Cortex of kidney (tissue), 1 donor: ENCODE measurements around the gene CHCHD6.

Source experiments
- DNase-seq: peaks from one replicate; lab custom pipeline; 2025; lab: John Stamatoyannopoulos, UW

Gene CHCHD6

DNA sequence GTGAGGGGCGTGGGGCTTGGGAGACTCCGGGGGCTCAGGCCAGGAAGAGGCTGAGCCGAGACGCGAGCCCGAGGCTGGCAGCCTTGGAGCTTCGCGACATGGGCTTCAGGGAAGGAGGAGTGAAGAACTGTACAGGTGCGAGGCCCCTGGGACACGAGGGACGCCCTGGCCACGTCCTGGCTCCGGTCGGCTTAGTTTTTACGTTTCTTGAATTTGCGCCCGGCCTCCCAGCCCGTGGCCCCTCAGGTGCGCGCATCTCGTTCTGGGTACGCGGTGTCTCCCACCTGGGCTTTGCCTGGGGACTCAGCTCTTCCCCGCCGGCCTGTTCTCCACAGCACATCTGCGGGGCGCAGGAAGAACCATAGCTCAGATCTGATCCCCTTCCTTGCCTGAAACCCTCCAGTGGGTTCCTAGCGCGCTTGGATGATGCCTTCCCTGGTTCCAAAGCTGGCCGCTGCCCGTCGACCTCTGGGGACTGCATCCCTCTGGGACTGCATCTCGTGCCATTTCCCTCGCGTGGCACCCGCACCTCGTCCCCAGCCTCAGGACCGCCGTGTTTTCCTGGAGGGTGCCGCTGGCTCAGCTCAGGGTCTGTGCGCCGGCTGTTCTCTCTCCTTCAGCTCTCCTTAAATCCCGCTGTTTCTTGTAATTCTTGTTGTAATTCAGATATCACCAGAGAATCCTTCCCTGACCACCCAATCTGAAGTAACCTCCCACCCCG is 614 bp downstream of the CHCHD6 start:
- DNase-seq, result no peak

DNA sequence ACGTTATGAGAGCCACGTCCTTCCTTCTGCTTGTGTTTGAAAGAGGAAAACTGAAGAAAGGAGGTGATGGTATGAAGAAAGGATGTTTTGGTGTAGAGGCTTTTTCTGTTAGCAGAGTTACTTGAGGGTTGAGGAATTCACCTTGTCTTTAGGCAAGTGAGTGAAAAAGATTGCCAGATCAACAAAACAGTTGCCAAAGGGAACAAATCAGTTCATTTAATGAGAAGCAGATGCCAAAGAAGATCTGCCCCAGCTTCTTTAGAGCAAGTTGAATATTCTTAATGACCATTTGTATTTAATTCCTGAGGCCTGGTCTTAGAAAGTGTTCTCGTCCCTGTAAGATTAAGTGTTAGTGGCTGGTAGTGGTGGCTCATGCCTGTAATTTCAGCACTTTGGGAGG is 2.6 kb downstream of the CHCHD6 start:
- DNase-seq, result no peak

DNA sequence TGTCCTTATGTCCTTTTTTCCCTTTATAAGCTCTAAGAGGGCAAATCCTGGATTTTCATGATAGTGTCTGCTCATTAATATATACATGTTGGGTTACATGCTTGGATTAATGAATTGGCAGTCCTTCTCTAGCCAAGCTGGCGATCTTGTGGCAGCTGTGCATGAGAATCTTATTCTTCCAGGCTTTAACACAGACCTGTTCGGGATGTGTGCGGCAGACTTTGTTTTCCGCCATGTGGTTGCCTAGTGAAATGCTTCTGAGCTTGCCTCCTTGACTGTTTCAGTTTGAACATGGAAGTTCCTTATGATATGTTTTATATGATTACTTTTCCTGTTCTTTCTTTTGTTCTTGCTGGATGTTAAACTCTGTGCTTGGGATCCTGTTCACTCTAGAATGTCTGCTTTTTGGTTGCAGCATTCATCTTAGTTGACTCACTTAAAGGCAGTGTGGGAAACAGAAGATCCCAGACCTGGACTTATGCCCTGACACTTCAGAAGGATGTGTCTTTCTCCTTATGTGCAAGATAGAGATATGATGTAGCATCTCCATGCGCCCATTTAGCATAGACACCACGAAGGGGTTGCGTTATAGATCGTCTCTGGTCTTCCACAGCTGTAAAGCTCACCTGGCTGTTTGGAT is 7.2 kb downstream of the CHCHD6 start:
- DNase-seq, result no peak

DNA sequence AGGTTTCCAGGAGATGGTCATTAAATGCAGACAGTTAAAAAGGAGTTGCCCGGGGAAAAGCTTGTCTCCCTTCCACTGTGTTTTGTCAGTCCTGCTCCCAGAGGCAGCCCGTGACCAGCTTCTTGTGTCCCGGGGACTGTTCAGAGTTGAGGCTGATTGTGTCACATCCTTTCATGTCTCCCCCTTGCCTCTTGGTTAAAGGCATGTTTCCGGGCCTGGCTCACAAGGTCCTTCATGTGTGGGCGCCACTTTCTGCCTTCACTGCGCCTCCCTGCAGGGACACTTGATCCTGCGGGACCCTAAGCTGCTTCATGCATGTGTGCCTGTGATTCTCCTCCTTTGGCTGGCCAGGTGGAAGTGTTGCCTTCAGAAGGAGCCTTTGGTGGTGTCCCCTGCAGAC is 9.2 kb downstream of the CHCHD6 start:
- DNase-seq, result no peak

DNA sequence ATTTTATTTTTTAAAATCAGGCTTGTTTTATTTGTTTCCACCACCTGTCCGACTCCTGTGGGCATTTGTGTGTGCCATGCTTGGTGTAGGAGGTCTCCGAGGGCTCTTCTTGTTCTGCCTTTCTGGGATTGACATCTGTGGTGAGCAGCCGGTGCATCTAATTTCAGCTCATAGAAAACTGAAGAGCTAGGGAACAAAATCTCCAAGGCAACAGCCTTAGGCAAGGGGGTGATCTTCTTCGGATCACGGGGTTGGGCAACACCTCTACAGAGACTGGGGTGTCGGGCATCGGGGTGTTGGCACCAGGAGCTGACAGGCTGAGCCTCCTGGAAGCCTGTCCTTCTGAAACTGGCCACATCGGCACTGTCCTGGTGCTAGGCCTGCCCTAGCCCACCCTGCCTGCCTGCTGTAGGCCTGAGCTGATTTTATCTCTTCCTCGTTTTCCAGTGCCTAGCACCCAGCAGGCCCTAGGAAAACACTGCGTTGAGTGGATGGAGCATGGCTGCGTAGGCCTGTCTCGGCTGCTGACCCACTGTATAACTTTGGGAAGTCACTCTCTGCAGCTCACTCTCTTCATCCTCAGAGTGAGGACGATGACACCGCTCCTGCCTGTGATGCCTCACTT is 10.3 kb downstream of the CHCHD6 start:
- no peak for DNase-seq

DNA sequence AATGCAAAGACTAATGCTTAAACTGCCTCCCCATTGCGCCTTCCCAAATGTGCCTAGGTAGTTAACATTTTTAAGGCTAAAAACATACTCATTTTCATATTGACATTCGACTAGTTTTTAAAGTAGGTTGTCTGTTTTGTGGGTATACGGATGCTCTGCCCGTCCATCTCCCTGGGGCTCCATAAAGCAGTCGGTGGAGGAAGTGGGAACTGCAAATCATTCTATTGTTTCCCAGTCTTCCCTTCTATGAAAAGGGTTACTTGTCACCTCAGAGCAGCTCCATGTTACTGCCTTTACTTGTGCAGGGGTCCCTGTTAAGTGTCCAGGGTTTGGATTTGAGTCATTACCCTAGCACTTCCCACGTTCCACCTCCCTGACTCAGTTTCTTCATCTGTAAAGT is 10.9 kb downstream of the CHCHD6 start:
- no peak for DNase-seq

DNA sequence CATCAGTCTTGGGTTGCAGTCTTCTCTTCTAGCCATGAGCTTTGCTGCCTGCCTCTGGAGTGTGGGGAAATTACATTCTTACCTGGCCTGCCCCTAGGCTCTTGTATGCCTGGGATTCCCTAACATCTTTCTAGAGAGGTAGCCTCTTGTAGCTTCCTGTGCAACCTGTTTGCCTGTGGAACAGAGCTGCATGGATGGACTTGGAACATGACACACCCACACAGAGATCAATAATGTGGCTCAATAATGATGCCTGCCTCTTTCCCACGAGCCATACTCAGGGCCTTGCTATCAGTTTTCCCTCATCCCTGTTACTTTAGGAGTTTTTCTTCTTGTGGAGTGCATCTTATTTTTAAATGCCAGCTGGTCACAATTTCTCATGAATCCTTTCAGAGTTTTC is 11.4 kb downstream of the CHCHD6 start:
- DNase-seq, result no peak

DNA sequence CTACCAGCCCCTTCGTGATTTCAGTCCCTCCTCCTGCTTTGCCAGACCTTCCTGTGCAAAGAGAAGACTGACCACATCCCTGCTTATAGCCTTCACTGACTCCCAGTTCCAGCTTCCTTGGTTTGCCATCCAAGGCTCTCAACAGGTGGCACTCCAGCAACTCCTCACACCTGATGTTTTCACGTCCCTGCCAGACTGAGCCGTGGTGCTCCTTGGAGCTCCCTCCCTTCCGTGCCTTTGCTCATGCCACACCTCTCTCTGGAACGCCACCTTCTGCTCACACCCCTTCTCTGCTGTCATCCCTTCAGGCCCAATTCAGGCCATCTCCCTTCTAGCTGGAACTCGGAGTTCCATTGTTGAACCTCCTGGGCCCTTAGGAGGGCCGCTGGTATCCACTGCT is 12.0 kb downstream of the CHCHD6 start:
- no peak for DNase-seq

DNA sequence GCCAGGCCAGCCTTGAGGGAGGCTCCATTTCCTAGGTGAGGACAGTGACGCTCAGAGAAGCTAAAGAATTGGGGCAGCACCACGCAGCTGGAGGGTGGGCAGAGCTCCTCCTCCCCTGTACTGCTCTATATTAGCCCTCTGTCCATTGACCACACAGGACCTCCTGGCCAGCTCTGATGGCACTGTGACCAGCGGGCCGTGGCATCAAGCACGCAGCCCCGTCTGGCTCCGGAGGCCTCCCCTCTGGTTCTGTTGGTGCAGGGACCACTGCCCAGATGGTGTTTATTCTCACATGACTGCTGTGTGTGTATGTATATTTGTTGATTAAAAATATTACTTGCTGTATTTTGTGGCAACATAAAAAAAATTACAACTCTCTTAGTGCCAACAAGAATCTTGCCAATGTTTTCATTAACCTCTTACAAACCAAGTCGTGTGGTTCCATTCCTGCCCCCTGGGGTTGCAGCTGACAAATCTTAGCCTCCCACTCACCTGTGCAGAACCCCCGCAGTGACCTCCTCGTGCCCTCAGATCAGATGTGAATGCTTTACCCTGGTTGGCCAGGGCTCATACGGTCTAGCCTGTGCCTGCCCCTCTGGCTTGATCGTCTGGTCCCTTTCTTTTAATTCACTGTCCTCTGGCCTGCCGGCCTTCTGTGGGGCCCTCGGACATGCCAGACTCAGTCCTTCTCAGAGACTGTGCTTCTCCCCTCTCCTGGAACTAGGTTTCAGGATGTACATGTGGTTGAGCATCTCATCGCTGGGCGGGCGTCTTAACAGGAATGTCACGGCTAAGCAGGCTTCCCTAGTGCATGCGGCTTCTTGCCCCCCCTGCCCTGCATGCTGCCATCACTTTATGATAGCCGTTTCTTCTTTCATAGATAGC is 14.8 kb downstream of the CHCHD6 start:
- DNase-seq, result no peak

DNA sequence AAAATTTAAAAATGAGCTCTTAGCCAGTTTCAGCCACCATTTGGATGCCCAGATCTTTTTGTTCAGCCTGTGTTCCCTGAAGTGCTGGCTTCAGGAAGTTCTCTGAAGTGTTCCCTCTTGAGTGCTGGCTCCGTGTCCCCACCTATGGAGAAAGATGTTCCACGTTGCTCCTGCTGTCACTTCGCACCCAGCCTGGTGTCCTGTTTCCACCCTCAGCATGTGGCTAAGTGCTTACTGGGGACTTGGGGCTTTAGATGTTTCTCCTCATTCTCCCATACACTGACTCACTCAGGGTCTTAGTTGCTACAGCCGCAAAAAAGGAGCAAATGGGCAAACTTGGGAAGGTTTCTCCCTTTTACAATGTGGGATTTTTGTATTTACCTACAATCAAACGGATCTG is 16.6 kb downstream of the CHCHD6 start:
- no peak for DNase-seq

DNA sequence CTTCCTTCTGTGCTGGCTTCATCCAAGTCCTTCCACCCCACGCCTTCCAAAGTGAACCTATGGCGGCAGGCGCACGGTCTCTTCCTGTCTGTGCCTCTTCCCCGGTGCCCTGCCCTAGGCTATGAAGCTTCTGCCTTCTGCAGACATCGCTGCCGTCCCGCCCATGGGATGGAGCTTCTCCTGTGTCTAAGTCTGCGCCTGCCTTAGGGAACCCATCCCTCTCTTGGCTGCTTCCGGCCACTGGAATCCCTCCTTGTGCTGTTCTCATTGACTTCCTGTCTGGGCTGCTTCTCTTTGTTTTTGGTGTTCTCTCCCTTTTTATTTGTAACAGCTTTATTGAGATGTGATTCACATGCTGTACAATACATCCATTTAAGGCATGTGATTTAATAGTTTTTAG is 17.2 kb downstream of the CHCHD6 start:
- no peak for DNase-seq

DNA sequence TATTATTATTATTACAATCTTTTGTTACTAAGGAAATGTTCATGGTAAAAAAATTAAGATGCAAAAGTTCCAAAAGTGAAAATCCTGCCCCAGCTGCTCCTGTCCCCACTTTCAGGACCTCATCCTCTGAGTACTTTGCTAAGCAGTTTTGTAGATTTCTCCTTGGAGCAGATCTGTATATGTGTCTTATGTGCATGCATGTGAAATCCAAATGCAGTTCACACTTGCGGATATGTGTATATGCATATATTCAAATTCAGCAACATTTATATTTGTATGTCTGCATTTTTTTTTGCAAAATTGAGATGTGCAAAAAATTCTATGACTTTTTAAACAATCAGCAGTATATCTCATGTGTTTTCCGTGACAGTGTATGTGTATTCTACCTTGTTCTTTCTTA is 19.2 kb downstream of the CHCHD6 start:
- no peak for DNase-seq

DNA sequence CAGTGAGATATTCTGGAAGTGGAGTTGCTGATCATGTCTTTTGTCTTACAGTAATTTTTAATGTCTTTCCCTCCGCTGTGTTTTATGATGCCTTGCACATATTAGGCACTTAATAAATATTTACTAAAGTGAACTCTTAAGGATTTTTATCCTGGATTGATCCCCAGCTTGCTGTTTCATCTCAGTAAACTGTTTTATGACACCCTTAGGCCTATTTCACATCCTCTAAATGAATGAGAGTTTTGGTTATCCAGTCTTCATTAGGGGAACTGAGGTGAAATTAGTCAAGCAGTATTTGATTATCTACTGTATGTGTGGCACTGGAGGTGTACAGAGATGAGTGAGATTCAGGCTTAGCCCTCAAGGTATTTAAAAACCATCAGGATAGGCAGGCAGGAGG is 19.8 kb downstream of the CHCHD6 start:
- DNase-seq, result no peak

DNA sequence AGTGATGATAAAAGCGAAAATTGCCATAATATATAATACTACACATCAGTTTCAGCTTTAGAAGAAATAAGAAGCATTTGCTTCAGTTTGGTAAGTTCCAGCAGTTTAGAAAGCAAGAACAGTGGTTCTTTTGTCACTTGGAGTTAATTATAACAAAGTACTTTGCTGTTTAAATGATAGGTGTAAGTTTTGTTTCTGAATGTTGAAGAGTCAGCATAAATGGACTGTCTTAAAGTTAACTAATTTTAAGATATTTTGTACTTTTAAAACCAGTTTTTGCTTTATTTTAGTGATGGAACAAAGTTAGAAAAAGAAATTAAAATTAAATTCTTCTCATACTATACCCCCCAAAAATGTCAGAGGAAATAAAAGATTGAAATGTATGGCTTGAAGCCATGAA is 24.6 kb downstream of the CHCHD6 start:
- no peak for DNase-seq

DNA sequence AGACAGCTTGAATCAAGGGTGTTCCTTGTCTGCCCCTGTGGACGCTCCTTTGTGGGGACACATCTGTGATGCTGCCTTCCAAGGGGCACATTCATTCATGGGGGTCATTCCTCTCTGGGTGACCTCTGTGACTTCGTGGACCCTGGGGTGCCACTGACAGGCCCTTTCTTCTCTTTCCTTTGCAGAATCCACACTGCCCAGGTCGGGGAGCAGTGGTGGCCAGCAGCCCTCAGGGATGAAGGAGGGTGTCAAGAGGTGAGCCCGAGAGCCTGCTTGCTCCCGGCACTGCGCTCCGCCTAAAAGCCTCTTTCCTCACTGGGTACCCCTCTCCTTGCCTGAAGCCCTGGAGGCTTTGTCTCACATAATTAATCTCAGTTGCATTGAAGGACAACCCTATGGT is 26.3 kb downstream of the CHCHD6 start:
- no peak for DNase-seq

DNA sequence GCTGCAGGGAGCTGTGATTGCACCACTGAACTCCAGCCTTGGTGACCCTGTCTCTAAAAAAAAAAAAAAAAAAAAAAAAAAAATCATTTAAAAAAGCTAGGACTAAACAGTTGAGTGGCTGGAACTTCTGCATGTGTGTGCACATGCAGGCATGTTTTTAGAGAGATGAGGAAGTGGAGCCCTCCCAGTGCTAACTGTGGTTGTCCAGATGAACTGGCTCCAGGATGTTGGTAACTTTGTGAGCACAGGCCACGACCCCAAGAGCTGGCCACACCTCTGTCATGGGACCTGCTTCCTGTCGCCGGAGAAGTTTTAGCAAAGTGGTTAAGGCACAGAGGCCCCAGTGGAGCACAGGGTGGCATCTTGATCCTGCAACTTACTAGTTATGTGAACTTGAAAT is 27.0 kb downstream of the CHCHD6 start:
- no peak for DNase-seq

DNA sequence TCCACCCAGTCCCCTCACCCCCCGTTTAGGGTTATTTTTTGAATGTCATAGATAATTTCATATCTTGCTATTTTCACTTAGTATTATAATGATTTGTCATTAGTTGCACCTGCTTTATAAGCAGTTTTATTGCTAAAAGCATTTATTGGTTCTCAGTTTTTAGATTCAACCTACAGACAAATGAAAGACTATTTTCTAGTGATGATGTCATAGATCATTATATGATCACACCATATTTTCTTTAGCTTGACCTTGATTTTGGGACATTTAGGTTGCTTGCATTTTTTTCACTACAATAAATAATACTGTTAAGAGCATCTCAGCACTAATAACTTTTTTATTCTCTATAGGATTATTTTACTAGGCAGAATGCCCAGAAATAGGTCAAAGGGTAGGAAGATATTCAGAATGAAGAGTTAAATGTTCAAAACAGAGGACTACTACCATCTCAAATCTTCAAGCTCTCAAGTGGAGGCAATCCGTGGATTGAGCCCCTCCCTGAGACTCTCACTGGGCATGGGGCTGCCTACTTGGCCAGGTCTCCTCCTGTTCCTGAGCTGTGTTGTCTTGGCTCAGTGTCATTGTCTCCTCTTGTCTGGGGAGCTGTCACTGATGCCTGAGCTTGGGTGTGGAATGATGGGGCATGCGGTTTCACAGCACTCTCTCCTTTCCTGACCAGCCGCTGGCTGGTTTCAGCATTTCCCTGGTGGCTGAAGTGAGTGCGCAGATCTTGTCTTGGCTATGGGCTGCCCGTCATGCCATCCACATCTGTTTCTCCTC is 28.4 kb downstream of the CHCHD6 start:
- DNase-seq, result no peak

DNA sequence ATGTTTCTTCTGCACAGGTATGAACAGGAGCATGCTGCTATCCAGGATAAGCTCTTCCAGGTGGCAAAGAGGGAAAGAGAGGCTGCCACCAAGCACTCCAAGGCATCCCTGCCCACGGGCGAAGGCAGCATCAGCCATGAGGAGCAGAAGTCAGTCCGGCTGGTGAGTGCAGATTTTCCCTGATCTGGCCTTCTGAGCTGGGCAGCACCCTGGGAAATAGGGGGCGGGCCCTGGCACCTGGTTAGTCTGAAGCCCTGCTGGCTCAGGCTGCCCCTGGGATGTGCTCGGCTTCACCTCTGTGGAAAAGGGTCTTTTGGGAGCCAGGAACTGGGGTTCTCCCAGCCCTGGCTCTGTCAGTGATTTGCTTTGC is 29.0 kb downstream of the CHCHD6 start:
- no peak for DNase-seq

DNA sequence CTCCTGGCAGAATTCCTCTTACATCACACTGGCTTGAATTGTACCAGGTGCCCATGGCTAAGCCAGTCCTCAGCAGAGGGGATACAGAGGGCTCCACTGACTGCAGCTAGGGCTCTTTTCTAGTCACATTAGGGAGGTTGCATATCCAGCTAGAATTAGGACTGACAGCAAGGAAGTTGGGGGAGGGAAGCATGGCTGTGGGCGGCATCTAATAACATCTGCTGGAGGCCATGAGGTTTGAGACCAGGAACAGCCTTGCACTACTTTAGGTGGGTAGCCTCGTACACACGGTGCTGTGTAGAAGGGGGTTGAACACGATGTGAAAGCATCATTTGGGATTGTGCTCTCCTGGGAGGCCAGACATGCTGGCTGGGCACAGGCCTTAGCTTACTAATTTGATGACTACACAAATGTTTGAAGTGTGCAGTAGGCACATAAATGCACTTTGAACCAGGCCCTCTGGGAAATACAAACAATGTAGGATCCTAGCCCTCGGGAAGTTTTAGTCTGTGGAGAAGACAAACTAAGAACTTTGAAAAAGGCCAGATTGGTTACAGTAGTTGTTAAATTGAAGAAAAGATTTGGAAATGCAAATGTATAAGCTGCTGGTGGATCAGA is 30.2 kb downstream of the CHCHD6 start:
- DNase-seq, result no peak

DNA sequence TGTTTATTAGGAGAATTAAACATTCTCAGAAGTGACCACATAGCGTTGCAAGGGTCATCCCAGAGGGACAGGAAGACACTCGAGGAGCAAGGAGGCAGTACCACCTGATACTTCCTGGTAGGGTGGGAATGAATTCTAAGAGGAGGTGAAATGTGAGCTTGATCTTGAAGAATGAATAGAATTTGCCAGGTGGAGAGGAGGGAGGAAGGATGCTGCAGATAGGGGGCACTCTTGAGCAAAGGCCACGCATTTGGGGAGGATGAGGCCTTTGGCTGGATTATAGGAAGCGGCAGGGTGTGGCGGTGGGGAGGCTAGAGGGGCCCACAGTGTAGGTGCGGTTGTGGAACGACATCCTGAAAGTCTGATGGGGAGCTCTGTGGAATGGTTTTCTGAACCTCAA is 33.5 kb downstream of the CHCHD6 start:
- no peak for DNase-seq

DNA sequence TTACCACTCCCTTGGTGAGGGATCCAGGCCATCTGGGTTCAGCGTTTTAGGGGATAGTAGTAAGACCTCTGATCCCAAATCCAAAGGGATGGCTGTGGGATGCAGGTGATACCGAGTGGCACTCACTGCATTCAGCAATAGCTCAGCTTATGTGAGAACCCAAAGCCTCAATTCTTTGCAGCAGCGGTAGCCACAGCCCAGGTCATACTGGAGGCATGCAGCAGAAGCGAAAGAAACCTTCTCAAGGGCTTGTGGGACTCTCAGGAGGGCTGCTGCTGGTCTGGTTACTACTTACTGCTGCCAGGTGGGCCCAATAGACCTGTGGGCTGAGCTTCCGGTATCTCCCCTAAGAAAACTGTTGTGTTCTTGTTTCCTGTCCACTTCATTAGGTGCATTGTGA is 38.0 kb downstream of the CHCHD6 start:
- DNase-seq, result no peak
